GM23248 (cell line): ENCODE measurements around the gene MFAP3L. TPM values are rescaled to one million over a fixed set of nuclear protein-coding genes. Genes with fewer than 3 reads are reported as not detected.
"Not testable (repeated sequence)": the region's sequence is repeated elsewhere in the genome, so short reads cannot be mapped to it uniquely, and the experiment has no call there.

Experiments used
- DNase-seq: peaks from one replicate; pipeline ENCODE4 v3.0.0-alpha.2; 2015
- H2AFZ ChIP-seq: fragments of 200-600 bp; sonication (generic); 2 replicates; pipeline ENCODE4 v1.6.1; 2016; ENCODE audit warnings: antibody characterized with exemption
- H3F3A ChIP-seq: fragments of 200-600 bp; sonication (generic); 2 replicates; pipeline ENCODE4 v1.6.1; 2016; ENCODE audit warnings: mild to moderate bottlenecking, antibody characterized with exemption, mixed run types; ENCODE audit not compliant: insufficient read depth
- H3K27ac ChIP-seq: fragments of 200-600 bp; sonication (generic); 2 replicates; pipeline ENCODE4 v1.5.1; 2016; ENCODE audit warnings: mild to moderate bottlenecking
- H3K27me3 ChIP-seq: fragments of 200-600 bp; sonication (generic); replicated peaks from 2 replicates; pipeline ENCODE4 v1.6.1; 2016; ENCODE audit warnings: mild to moderate bottlenecking; ENCODE audit not compliant: insufficient read depth
- H3K36me3 ChIP-seq: fragments of 200-600 bp; sonication (generic); 2 replicates; pipeline ENCODE4 v1.6.1; 2016; ENCODE audit warnings: low read depth, mild to moderate bottlenecking
- H3K4me1 ChIP-seq: fragments of 200-600 bp; sonication (generic); 2 replicates; pipeline ENCODE4 v1.6.1; 2016; ENCODE audit warnings: mild to moderate bottlenecking; ENCODE audit not compliant: insufficient read depth
- H3K4me2 ChIP-seq: fragments of 200-600 bp; sonication (generic); one replicate; pipeline ENCODE4 v1.6.1; 2016; ENCODE audit warnings: mild to moderate bottlenecking; ENCODE audit not compliant: unreplicated experiment
- H3K4me3 ChIP-seq: fragments of 200-600 bp; sonication (generic); 2 replicates; pipeline ENCODE4 v1.5.1; 2016; ENCODE audit warnings: mild to moderate bottlenecking
- H3K79me2 ChIP-seq: fragments of 200-600 bp; sonication (generic); 2 replicates; pipeline ENCODE4 v1.6.1; 2016; ENCODE audit warnings: mild to moderate bottlenecking; ENCODE audit not compliant: insufficient read depth
- H3K9ac ChIP-seq: fragments of 200-600 bp; sonication (generic); 2 replicates; pipeline ENCODE4 v1.6.1; 2016; ENCODE audit warnings: mild to moderate bottlenecking
- H3K9me2 ChIP-seq: fragments of 200-600 bp; sonication (generic); 2 replicates; pipeline ENCODE4 v1.6.1; 2016; ENCODE audit warnings: mixed run types, mild to moderate bottlenecking, moderate library complexity; ENCODE audit not compliant: insufficient read depth
- H3K9me3 ChIP-seq: fragments of 200-600 bp; sonication (generic); one replicate; pipeline ENCODE4 v1.6.1; 2017; ENCODE audit warnings: low read depth
- H4K20me1 ChIP-seq: fragments of 200-600 bp; sonication (generic); 2 replicates; pipeline ENCODE4 v1.6.0; 2016; ENCODE audit not compliant: insufficient read depth
- EZH2 ChIP-seq: fragments of 200-600 bp; sonication (generic); IDR thresholded peaks from 2 replicates; pipeline ENCODE4 v1.6.1; 2018; ENCODE audit warnings: antibody characterized with exemption, mild to moderate bottlenecking; ENCODE audit not compliant: insufficient read depth, poor library complexity, severe bottlenecking
- EZH2phosphoT487 ChIP-seq: fragments of 200-600 bp; sonication (generic); IDR thresholded peaks from 2 replicates; pipeline ENCODE4 v1.6.1; 2018; ENCODE audit warnings: antibody characterized with exemption, moderate library complexity, mild to moderate bottlenecking, low read depth; ENCODE audit not compliant: insufficient read depth
- WGBS, 2 experiments: methylation state at CpG; one replicate each; pipeline ENCODE4 v1.1.6; 2015 to 2017; ENCODE audit warnings: low lambda C conversion rate in 2 of 2, low coverage in 1 of 2; ENCODE audit errors: missing lambda C conversion rate in 2 of 2; 5-methylcytosine and 5-hydroxymethylcytosine counted together
- in situ Hi-C: fragments of 300-500 bp; cut with MboI; formaldehyde crosslinking; loops from 2 replicates; pipeline ENCODE4 v1.15.0; 2020
- polyA plus RNA-seq: library from polyadenylated mRNA; unstranded; fragments of >200 nt; fragmentation: Nextera tagmentation; extraction: Ambion mirVana; gene quantifications from 2 replicates; pipeline ENCODE4 v1.2.1, GENCODE V29; 2016
- total RNA-seq: library from RNA; depleted of rRNA; stranded (reverse); fragments of >200 nt; shearing (Covaris generic); gene quantifications from 2 replicates; pipeline ENCODE4 v1.2.3, GENCODE V29; 2014; rRNA removed

Gene MFAP3L
- total and polyA plus RNA-seq, 2 experiments from 2014 or later = 6.4 to 20.8 TPM

DNA sequence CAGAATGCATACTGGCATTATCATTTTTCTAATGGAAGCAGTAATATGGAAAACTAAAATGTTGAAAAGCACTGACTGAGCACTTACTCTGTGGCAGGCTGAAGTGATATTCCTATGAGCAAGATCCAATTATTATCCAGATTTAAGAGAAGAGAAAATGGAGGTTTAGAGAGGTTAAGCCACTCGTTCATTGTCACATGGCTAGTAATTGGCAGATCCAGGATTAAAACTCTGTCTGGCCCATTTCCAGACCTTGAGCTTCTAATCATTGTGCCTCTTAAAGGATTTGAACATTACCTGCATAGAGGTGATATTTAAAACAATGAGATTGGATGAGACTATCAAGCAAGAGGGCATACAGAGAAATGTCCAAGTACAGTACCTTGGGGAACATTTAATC is 80.6 kb downstream of the MFAP3L start:
- Histone ChIP-seq H2AFZ (no peak overlapping the region), H3K4me1 (no peaks in the 10 kb centered on the region), H3K9ac (no peak overlapping the region), H3K4me2 (no peak overlapping the region), H3K9me3 (no peaks in the 10 kb centered on the region), H3K27me3 (0 out of 2 replicates have a peak, but pooled peaks cover 8% of the 10 kb centered on the region), H4K20me1 (no peaks in the 10 kb centered on the region), H3K27ac (no peak overlapping the region), H3F3A (no peaks in the 10 kb centered on the region), H3K79me2 (no peaks in the 10 kb centered on the region), H3K4me3 (no peak overlapping the region), H3K9me2 (no peaks in the 10 kb centered on the region), H3K36me3 (no peaks in the 10 kb centered on the region)
- DNase-seq = no peak
- in situ Hi-C loops = no loop called here
- TF ChIP-seq EZH2phosphoT487 = no peak
- TF ChIP-seq EZH2 = no peak
- 10 to 19% methylated on average over 1 of the region's 1 CpG for whole genome bisulfite sequencing, 2 experiments

DNA sequence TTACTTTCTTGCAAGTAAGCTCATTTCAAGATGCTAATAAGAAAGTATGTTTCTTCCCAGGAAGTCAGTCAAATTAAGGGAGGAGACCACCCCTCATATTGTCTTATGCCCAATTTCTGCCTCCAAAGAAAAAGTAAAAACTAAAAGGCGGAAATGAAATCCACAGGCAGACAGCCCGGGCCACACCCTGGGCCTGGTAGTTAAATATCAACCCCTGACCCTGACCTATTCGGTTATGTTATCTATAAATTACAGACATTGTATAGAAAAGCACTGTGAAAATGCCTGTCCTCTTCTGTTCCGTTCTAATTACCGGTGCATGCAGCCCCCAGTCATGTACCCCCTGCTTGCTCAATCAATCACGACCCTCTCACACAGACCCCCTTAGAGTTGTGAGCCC is 82.6 kb downstream of the MFAP3L start:
- H3K9me3 ChIP-seq, H3K9ac ChIP-seq, H4K20me1 ChIP-seq, H3K4me3 ChIP-seq, in situ Hi-C loops, H3K79me2 ChIP-seq, H3F3A ChIP-seq, H3K36me3 ChIP-seq, H3K27me3 ChIP-seq, DNase-seq, H3K27ac ChIP-seq, H3K4me1 ChIP-seq, H3K4me2 ChIP-seq, H2AFZ ChIP-seq, H3K9me2 ChIP-seq: not testable (repeated sequence)
- WGBS, 2 experiments = 56 to 61% methylated on average over 6 of the region's 6 CpGs

DNA sequence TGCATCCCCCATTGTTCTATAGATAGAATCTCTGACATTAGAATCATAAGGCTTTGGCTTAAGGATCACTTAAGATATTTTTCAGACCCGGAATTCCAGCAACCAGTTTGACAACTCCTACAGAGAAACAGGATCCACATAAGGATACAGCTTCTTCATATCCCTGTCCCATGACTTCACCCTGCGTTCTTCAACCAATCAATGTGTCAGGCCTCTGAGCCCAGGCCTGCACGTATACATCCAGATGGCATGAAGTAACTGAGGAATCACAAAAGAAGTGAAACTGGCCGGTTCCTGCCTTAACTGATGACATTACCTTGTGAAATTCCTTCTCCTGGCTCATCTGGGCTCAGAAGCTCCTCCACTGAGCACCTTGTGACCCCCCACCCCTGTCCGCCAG is 85.1 kb downstream of the MFAP3L start:
- Histone ChIP-seq H3K9me3 (no peaks in the 10 kb centered on the region), H3K4me3 (no peak overlapping the region), H3K9me2 (no peaks in the 10 kb centered on the region), H3F3A (no peaks in the 10 kb centered on the region), H3K4me1 (no peaks in the 10 kb centered on the region), H3K4me2 (no peak overlapping the region), H3K9ac (no peak overlapping the region), H3K79me2 (no peaks in the 10 kb centered on the region), H2AFZ (no peak overlapping the region), H3K27ac (no peak overlapping the region), H3K36me3 (no peaks in the 10 kb centered on the region), H3K27me3 (no peaks in the 10 kb centered on the region), H4K20me1 (no peaks in the 10 kb centered on the region)
- DNase-seq = no peak
- 48 to 51% methylated on average over 5 of the region's 5 CpGs for WGBS, 2 experiments
- in situ Hi-C loops = no loop called here
- TF ChIP-seq EZH2 (no peak), EZH2phosphoT487 (no peak)

DNA sequence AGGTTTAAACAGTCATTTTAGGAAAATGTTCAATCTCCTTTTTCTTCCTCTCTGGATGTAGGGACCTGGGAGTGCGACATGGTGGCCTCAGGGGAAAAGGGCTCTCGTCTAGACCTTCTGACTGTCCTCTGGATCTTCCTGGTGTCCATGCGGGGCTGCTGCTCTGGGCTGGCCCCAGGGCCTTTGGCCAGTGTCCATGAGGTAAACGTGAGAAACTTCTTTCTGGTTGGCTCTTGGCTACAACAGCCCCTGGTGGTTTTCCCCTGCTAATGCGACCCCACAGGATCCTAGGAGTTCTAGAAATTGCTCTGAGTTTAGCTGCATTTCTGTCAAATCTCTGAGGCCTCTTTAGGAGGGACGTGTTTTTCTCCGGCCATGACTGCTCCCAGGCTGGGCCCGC is 85.7 kb downstream of the MFAP3L start:
- DNase-seq = no peak
- H2AFZ ChIP-seq = no peak overlapping the region
- no peak overlapping the region for H3K27ac ChIP-seq
- H3F3A ChIP-seq = no peaks in the 10 kb centered on the region
- no peaks in the 10 kb centered on the region for H3K27me3 ChIP-seq
- H3K9me3 ChIP-seq = no peaks in the 10 kb centered on the region
- TF ChIP-seq EZH2phosphoT487 (no peak), EZH2 (no peak)
- no peaks in the 10 kb centered on the region for H3K9me2 ChIP-seq
- in situ Hi-C loops = no loop called here
- no peaks in the 10 kb centered on the region for H3K79me2 ChIP-seq
- no peak overlapping the region for H3K4me2 ChIP-seq
- no peaks in the 10 kb centered on the region for H3K36me3 ChIP-seq
- H4K20me1 ChIP-seq = no peaks in the 10 kb centered on the region
- H3K4me1 ChIP-seq = no peaks in the 10 kb centered on the region
- H3K4me3 ChIP-seq = no peak overlapping the region
- 38 to 43% methylated on average over 8 of the region's 8 CpGs for WGBS, 2 experiments
- no peak overlapping the region for H3K9ac ChIP-seq

Other genes with a start within 250 kb of the MFAP3L start
- gene AADAT, start 63.6 kb upstream of the MFAP3L start, total RNA-seq = 4.3 and 4.8 TPM in 2 replicates
- 5.9 and 7.7 TPM in 2 replicates for gene AADAT, start 63.6 kb upstream of the MFAP3L start, polyA plus RNA-seq